ENCODE measurements around the gene CDYL2.
"Not testable (repeated sequence)": the region's sequence is repeated elsewhere in the genome, so short reads cannot be mapped to it uniquely, and the experiment has no call there.

Gene CDYL2

GRCh38 chr16:80806927-80807340, 2.5 kb upstream of the CDYL2 start:
- peak; percentile 29 for DNase-seq

GRCh38 chr16:80806289-80806688, 1.9 kb upstream of the CDYL2 start:
- DNase-seq = no peak

GRCh38 chr16:80804056-80804525, 307 bp downstream of the CDYL2 start:
- peak; percentile 70 for DNase-seq

GRCh38 chr16:80803339-80804055, 901 bp downstream of the CDYL2 start:
- DNase-seq = peak; percentile 53

- DNase-seq = no peak
These were observed 1.5 kb downstream of the CDYL2 start for GRCh38 chr16:80802902-80803301.

GRCh38 chr16:80802138-80802537, 2.3 kb downstream of the CDYL2 start:
- DNase-seq = no peak

GRCh38 chr16:80794071-80794470, 10.3 kb downstream of the CDYL2 start:
- DNase-seq = no peak

GRCh38 chr16:80792031-80792430, 12.4 kb downstream of the CDYL2 start:
- DNase-seq = no peak

GRCh38 chr16:80791411-80791810, 13.0 kb downstream of the CDYL2 start:
- no peak for DNase-seq

- DNase-seq = no peak
These were observed 13.6 kb downstream of the CDYL2 start for GRCh38 chr16:80790751-80791150.

- no peak for DNase-seq
These were observed 16.4 kb downstream of the CDYL2 start for GRCh38 chr16:80788027-80788426.

GRCh38 chr16:80786561-80786960, 17.8 kb downstream of the CDYL2 start:
- DNase-seq = not testable (repeated sequence)

GRCh38 chr16:80784951-80785350, 19.4 kb downstream of the CDYL2 start:
- DNase-seq = no peak

- DNase-seq = no peak
These were observed 25.7 kb downstream of the CDYL2 start for GRCh38 chr16:80778703-80779102.

GRCh38 chr16:80776856-80777255, 27.5 kb downstream of the CDYL2 start:
- DNase-seq = no peak

GRCh38 chr16:80775450-80775849, 28.9 kb downstream of the CDYL2 start:
- DNase-seq = no peak

- no peak for DNase-seq
These were observed 37.6 kb downstream of the CDYL2 start for GRCh38 chr16:80766798-80767197.

GRCh38 chr16:80759419-80760162, 44.8 kb downstream of the CDYL2 start:
- no peak for DNase-seq

GRCh38 chr16:80754476-80754875, 49.9 kb downstream of the CDYL2 start:
- DNase-seq = no peak

GRCh38 chr16:80752541-80752940, 51.9 kb downstream of the CDYL2 start:
- DNase-seq = no peak

- DNase-seq = no peak
These were observed 53.2 kb downstream of the CDYL2 start for GRCh38 chr16:80751167-80751566.

GRCh38 chr16:80746231-80746630, 58.2 kb downstream of the CDYL2 start:
- no peak for DNase-seq

- DNase-seq = no peak
These were observed 59.5 kb downstream of the CDYL2 start for GRCh38 chr16:80744856-80745255.

GRCh38 chr16:80743772-80744171, 60.6 kb downstream of the CDYL2 start:
- no peak for DNase-seq

All from CD4-positive, alpha-beta T cell treated with Interleukin-10 for 1 hour (primary cell).